Stomach (tissue), 9 donors: ENCODE results near the gene SPINT2. TPM values are rescaled to one million over a fixed set of nuclear protein-coding genes. Genes with fewer than 3 reads are reported as not detected.
A peak's percentile ranks its signal among the peaks of the same experiment; 100 is the strongest.

Experiments used
- DNase-seq, 2 donors: peaks; one replicate each; pipeline versions ENCODE4 v3.0.0 to v3.0.0-alpha.2; 2013 to 2019
- H3K27ac ChIP-seq, 5 donors: fragments of 200-600 bp in 4 of 5; sonication (generic) in 4 of 5; one replicate each; pipeline ENCODE4 v1.5.1; 2013 to 2019; ENCODE audit warnings: mild to moderate bottlenecking in 1 of 5, moderate library complexity in 1 of 5
- H3K27me3 ChIP-seq, 3 donors: fragments of 200-600 bp; sonication (generic); one replicate each; pipeline ENCODE4 v1.5.1; 2017 to 2019; ENCODE audit warnings: mixed run types in 1 of 3
- H3K36me3 ChIP-seq, 4 donors: fragments of 200-600 bp; sonication (generic); 1 replicate in 3 of 4; 2 replicates in 1 of 4; pipeline ENCODE4 v1.5.1; 2016 to 2019
- H3K4me1 ChIP-seq, 4 donors: fragments of 200-600 bp; sonication (generic); one replicate each; pipeline ENCODE4 v1.5.1; 2016 to 2019
- H3K4me3 ChIP-seq, 4 donors: fragments of 200-600 bp; sonication (generic) in 3 of 4; one replicate each; pipeline ENCODE4 v1.5.1; 2016 to 2019; ENCODE audit warnings: mild to moderate bottlenecking in 1 of 4
- H3K9me3 ChIP-seq, 4 donors: fragments of 200-600 bp; sonication (generic); one replicate each; pipeline ENCODE4 v1.5.1; 2016 to 2019
- EP300 ChIP-seq: sonication (generic); formaldehyde crosslinking; IDR thresholded peaks from one replicate; pipeline ENCODE4 v1.6.1; 2017; ENCODE audit warnings: antibody characterized with exemption
- POLR2A ChIP-seq, 4 donors: fragments of 450-650 bp; IDR thresholded peaks; one replicate each; pipeline ENCODE4 v1.6.1; 2016; ENCODE audit warnings: antibody characterized with exemption in 4 of 4, control low read depth in 2 of 4, mild to moderate bottlenecking in 1 of 4, moderate library complexity in 1 of 4
- POLR2AphosphoS5 ChIP-seq, 3 donors: sonication (generic); formaldehyde crosslinking; IDR thresholded peaks; one replicate each; pipeline ENCODE4 v1.6.1; 2016; ENCODE audit warnings: antibody characterized with exemption in 3 of 3
- WGBS, 5 donors: extraction: QIAGEN DNeasy Blood & Tissue Kit in 3 of 5; methylation state at CpG; one replicate each; pipeline versions ENCODE4 v1.1.5 to v1.1.7; 2013 to 2018; 5-methylcytosine and 5-hydroxymethylcytosine counted together
- intact Hi-C: fragments of 100-400 bp; cut with DNase I; formaldehyde crosslinking; loops from one replicate; pipeline ENCODE4 v1.15.1; 2023; ENCODE audit warnings: low total_unique reads
- polyA plus RNA-seq, 3 donors: library from polyadenylated mRNA; stranded (reverse); fragments of 200-250 nt; gene quantifications; one replicate each; pipeline ENCODE4 v1.2.3, GENCODE V29; 2013
- total RNA-seq, 5 donors: library from RNA; depleted of rRNA; stranded (reverse); fragments of >200 nt; gene quantifications; one replicate each; pipeline versions ENCODE4 v1.1.0 to v1.2.3, GENCODE V29; 2014 to 2016
- TF ChIP-seq, protein P1 (sequence below), 7 experiments: fragments of 450-650 bp in 4 of 7; fragments of 200-600 bp in 3 of 7; sonication (generic) in 3 of 7; IDR thresholded peaks; one replicate each; pipeline ENCODE4 v1.5.1; 2016 to 2019; ENCODE audit warnings: antibody characterized with exemption in 7 of 7, control low read depth in 2 of 7, mild to moderate bottlenecking in 1 of 7
- donor health status: healthy with polysubstance abuse.
- donor health status: Bipolar disorder and iron deficiency.
- donor health status: healthy.

Gene SPINT2
- total and polyA plus RNA-seq, 8 donors, result 29.8 to 1,508 (median 220) TPM

DNA sequence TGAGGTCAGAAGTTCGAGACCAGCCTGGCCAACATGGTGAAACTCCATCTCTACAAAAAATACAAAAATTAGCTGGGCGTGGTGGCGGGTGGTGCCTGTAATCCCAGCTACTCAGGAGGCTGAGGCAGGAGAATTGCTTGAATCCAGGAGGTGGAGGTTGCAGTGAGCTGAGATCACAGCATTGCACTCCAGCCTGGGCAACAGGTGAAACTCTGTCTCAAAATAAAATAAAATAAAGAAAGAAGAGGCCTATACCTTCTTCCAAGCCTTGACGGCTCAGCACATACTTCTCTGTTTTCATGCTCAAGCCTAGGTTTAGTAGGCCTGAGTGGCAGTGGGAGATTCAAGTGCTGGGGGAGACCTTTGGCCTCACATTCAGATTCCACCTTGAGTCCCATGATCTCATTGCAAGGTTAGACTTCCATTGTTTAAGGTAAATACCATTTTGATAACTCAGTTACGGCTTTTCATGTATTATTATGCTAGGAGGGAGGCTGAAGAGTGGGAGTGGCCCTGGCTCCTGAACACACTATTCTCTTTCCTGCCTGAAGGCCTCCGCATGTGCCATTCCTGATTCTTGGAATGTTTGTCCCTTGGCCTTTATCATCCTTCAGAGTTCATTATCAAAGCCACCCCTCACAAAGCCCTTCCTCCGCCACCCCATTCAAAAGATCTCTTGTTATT is 1.6 kb upstream of the SPINT2 start:
- Histone ChIP-seq H3K4me1 (peaks cover 21 to 45% (median 36%) of the 10 kb centered on the region in 4 donors), H3K27me3 (peaks cover 0 to 12% (median 0%) of the 10 kb centered on the region in 3 donors), H3K36me3 (no peaks in the 10 kb centered on the region), H3K4me3 (no peak overlapping the region), H3K27ac (peak overlapping the region; percentile 46 to 95 (median 88)), H3K9me3 (no peaks in the 10 kb centered on the region)
- DNase-seq, result peak in 1 of 2 donors; percentile 69
- WGBS, 5 donors, result 62 to 78% (median 72%) methylated on average over 7 of the region's 7 CpGs
- TF ChIP-seq, protein P1, sequence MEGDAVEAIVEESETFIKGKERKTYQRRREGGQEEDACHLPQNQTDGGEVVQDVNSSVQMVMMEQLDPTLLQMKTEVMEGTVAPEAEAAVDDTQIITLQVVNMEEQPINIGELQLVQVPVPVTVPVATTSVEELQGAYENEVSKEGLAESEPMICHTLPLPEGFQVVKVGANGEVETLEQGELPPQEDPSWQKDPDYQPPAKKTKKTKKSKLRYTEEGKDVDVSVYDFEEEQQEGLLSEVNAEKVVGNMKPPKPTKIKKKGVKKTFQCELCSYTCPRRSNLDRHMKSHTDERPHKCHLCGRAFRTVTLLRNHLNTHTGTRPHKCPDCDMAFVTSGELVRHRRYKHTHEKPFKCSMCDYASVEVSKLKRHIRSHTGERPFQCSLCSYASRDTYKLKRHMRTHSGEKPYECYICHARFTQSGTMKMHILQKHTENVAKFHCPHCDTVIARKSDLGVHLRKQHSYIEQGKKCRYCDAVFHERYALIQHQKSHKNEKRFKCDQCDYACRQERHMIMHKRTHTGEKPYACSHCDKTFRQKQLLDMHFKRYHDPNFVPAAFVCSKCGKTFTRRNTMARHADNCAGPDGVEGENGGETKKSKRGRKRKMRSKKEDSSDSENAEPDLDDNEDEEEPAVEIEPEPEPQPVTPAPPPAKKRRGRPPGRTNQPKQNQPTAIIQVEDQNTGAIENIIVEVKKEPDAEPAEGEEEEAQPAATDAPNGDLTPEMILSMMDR (IDR thresholded peaks at IDR 0.05), result no peak
- TF ChIP-seq EP300 (no peak), POLR2AphosphoS5 (IDR thresholded peaks at IDR 0.05) (no peak), POLR2A (IDR thresholded peaks at IDR 0.05) (no peak)
- intact Hi-C loops, result no loop called here

DNA sequence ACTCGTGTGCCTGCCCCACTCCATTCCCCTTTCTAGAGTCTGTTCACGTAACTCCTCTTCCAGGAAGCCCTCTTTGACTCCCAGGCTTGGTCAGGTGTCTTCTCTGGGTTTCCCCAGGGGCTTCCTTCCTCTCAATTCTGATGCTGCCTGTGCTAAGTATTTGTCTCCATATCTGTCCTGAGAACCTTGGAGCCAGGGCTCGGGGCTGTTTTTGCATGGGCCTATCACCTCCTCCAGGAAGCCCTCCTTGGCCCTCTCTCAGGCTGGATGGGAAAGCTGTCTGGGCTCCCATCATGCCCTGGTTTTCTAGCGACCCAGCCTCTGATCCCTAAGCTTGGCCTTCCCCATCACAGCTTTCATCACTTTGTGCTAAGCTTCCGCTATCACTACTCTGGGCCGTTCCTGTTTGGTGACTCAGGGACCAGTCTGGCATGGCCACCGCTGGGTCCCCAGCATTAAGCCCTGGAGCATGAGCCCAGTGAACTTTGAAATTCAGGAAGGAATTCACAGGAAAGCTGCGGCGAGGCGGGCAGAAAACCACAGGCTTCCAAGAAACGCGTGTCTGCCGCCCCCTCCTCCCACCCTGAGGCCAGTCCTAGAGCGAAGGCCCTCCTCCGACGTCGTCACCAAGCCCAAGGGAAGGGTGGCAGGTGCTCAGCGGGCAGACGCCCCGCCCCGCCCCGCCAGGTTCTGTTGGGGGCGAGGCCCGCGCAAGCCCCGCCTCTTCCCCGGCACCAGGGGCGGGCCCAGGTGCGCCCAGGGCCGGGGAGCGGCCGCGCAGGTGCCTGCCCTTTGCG is 486 bp upstream of the SPINT2 start:
- intact Hi-C loops, result no loop called here
- no peaks in the 10 kb centered on the region for H3K36me3 ChIP-seq
- H3K27ac ChIP-seq, result peak overlapping the region; percentile 84 to 99 (median 90)
- TF ChIP-seq POLR2A (IDR thresholded peaks at IDR 0.05), result no peak
- TF ChIP-seq, protein P1 (IDR thresholded peaks at IDR 0.05), result no peak
- TF ChIP-seq POLR2AphosphoS5 (IDR thresholded peaks at IDR 0.05), result no peak
- no peak for TF ChIP-seq EP300
- DNase-seq, result peak; percentile 97 to 98
- peaks cover 31 to 56% (median 42%) of the 10 kb centered on the region in 4 donors for H3K4me1 ChIP-seq
- WGBS, 5 donors, result 7 to 15% (median 9%) methylated on average over 17 to 34 of the region's 34 CpGs
- H3K4me3 ChIP-seq, result peak overlapping the region; percentile 50 to 67 (median 57)
- H3K9me3 ChIP-seq, result no peaks in the 10 kb centered on the region
- H3K27me3 ChIP-seq, result peaks cover 0 to 12% (median 0%) of the 10 kb centered on the region in 3 donors

DNA sequence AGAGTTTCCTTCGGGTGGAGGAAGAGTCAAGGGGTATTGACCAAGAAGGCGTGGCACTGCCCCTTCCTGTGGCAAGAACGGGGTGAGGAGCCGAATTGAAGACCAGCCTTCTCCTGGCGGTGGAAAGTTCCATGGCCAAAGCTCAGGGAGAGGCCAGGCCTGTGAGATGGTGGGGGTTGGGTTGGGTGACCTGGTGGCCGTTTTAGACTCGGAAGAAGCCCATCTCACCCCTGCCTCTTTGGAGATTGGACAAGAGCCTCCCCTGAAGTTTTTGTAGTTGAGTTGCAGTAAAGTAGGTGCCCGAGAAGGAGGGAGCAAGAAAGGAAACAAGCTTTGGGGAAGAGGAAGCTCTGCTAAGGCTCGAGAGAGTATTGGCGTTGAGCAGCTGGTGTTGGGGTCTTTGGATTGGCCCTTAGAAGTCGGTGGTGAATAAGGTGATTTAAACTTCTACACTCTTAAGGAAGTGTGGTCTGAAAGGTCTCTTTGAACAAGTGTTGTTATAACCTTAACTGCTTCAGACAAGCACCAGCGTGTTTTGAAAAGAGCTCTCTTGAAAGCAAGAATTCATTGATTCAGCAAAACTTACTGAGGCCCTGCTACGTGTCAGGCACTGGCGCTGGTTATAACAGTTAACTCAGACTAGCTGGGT is 964 bp downstream of the SPINT2 start:
- WGBS, 5 donors, result 19 to 48% (median 26%) methylated on average over 14 of the region's 14 CpGs
- DNase-seq, result peak; percentile 63 to 70
- peak overlapping the region; percentile 50 to 67 (median 57) for H3K4me3 ChIP-seq

More for the DNA sequence above, 964 bp downstream of the SPINT2 start:
- Histone ChIP-seq H3K4me1 (peaks cover 37 to 67% (median 52%) of the 10 kb centered on the region in 4 donors), H3K9me3 (no peaks in the 10 kb centered on the region), H3K36me3 (no peaks in the 10 kb centered on the region), H3K27me3 (peaks cover 0 to 12% (median 0%) of the 10 kb centered on the region in 3 donors), H3K27ac (peak overlapping the region; percentile 84 to 99 (median 90))
- TF ChIP-seq EP300 (no peak), POLR2A (IDR thresholded peaks at IDR 0.05) (no peak), POLR2AphosphoS5 (IDR thresholded peaks at IDR 0.05) (peak in 1 of 3 donors; percentile 12)
- TF ChIP-seq, protein P1 (IDR thresholded peaks at IDR 0.05), result no peak
- intact Hi-C loops, result no loop called here
